GM19452 (cell line): Measurements from ENCODE around the gene CYYR1.

ENCODE experiments used
- ATAC-seq: cut with Tn5 transposase; IDR thresholded peaks from one replicate; pipeline ENCODE4 v1.9.1; 2021; ENCODE audit not compliant: unreplicated experiment

CYYR1 gene

GRCh38 chr21:26572702-26573381, at the start of gene CYYR1:
Gene CYYR1 (minus strand): TSS chr21:26573286. CDS start chr21:26572940, 346 bp downstream.
- ATAC-seq: no peak

DNA sequence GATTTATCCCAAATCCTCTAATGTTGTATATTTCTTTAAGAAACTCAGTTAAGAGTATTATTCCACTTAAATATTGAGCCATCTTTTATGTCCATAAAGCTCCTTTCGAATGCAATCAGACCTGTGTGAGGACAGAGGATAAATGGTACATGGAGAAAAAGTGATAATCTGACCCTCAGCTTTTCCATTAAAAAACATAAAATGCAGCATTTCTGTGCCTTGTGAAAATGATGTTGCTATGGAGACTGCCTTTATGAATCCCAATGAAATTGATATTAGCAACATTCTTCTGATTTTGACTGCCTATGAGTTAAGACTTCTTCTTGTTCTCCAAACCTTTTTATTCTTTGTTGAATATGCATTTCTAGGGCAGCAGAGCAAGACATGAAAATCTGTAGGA, 44.1 kb upstream of the CYYR1 start:
- ATAC-seq: no peak

GRCh38 chr21:26614251-26614650, 41.2 kb upstream of the CYYR1 start:
- no peak for ATAC-seq

DNA sequence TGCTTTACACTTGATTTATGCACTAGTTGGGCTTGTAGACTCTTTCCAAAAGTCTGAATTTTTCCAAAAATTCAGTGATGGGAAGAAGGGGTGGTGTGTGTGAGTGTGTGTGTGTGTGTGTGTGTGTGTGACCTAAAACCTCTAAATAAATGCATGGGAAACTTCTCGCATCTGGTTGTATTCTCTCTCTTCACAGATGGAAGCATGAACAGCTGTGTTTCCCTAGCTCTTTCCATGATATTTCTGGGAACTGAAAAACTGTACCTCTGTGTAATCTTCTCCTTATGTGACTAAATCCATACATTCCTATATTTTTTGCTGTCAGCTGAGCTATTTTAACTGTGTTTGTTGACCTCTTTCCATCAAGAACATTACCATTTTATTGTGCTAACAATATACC, 26.2 kb upstream of the CYYR1 start:
- ATAC-seq: no peak

GRCh38 chr21:26597981-26598380, 24.9 kb upstream of the CYYR1 start:
- ATAC-seq: no peak

DNA sequence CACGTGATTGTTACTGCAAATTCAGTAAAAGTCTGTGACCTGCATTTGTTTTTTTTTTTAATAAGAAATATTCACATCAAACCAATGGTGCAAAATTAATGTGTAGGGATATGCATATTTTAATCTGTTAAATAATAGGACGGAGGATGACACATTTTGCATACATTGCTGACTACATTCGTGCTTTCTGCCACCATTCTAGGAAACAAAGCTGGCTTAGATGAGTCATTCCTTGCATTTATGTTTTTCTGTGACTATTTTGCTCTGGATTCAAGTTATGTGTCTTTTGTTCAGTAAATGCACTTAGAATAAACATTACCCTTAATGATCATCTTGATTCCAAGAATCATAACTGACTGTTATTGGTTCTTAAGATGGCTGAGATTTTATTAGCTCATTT, 23.9 kb upstream of the CYYR1 start:
- ATAC-seq: no peak

DNA sequence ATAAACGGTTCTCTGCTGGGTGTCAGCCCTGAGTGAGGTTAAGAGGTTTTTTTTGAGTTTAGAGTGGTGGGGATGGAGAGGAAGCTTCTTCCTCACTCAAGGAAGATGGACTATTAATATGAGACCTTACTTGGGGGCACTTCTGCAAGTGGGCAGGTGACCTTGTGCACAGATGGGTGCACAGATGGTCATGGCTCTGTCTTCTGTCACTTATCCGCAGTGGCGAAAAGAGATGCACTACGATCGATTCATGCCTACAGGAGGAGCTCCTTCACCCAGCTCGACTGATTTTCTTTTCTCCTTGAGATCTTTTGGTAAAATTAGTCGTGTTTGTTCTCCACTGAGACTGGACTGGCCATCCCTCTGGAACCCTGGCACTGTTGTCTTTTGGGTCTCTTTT, 22.9 kb upstream of the CYYR1 start:
- ATAC-seq: no peak

- no peak for ATAC-seq
These were observed 20.7 kb upstream of the CYYR1 start for GRCh38 chr21:26593800-26594199.

DNA sequence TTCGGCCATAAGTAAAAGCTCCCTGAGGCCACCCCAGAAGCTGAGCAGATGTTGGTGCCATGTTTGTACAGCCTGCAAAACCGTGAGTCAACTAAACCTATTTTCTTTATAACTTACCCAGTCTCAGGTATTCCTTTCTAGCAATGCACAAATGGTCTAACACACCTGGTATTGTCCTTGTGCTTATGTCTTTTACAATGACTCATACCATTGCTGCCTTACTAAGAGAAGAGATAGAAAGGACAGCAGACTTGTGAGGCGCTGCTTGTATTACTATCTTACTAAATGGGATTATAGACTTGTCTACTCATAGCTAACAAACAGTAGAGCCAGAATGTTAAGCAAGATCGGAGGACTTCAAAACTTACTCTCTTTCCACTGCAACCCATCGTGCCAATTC, 18.5 kb upstream of the CYYR1 start:
- ATAC-seq: no peak

DNA sequence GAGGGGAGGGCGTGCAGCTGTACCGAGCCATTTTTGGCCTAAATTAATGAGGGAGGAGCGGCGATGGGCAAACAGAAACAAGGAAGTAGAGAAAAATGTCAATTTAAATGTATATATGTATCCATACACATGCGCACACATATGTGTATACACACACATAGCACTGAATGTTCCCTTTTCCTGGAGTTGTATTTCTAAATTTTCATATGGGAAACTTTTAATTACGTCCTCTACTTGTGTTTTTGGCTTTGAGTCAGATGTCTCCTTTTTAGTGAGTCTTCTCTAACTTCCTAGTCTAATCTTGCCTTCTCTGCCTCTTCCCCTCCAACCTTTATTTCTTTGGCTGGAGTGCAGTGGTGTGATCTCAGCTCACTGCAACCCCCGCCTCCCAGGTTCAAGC, 15.4 kb upstream of the CYYR1 start:
- ATAC-seq: no peak

GRCh38 chr21:26587736-26588201, 14.7 kb upstream of the CYYR1 start:
- ATAC-seq: no peak

DNA sequence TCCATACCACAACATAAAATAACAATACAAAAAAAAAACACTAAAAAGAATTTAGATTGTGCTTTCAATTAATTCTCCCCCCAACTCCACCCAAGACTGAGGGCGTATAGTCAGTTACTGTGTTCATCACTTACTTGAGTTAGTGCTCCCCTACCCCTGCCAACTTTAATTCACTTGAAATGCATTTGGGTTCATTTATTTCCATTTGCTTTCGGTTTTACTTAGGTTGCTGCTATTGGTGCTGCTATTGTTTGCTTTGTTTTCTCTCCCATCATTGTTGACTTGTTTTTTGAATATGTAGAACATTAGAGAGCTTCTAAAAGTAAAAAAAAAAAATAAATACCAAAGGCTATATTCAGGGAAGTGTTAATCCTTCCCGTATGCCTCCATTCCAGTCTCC, 10.7 kb upstream of the CYYR1 start:
- ATAC-seq: no peak

DNA sequence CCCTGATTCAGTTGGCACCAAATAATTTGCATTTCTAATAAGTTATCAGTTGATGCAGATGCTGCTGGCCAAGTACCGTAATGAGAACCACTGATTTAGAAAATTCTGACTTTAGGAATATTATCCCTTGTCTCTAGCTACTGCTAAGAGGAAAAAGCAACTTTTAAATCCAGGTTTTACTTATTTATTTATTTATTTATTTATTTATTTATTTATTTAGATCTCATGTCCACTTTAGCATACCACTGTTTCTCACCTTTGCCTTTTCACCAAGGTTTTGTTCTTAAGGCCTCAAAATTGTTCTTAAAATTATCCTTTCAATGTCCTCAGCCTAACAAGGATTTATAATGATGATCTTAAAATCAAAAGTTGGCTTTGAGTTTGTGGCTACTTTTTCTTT, 8.7 kb upstream of the CYYR1 start:
- no peak for ATAC-seq

DNA sequence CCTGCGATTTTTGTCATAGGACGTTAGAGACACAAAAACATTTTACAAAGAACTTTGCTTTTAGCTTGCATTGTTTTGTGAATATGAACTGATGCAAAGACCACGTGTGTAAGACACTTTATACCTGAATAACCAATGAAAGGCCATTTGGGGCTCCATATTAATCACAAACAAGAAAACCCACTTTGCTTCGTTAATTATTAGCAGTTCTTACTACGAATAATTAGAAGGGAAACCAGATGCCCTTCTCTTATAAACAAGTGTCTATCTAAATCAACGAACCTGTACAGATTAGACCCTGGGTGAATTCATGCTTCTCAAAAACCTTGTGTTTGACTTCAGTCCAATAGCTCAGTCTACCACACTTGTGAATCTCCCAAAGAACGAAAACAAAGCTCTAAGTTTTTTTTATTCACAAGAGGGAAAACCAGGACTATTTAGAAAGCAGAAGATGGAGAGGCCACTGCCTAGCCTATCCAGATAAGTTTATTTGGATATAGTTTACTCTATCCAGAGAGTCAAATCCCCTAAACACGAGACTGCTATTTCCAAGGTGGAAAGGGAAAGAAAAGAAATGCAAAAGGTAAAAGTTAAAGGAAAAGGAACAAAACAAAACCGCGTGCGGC, 897 bp downstream of the CYYR1 start:
- ATAC-seq: no peak

DNA sequence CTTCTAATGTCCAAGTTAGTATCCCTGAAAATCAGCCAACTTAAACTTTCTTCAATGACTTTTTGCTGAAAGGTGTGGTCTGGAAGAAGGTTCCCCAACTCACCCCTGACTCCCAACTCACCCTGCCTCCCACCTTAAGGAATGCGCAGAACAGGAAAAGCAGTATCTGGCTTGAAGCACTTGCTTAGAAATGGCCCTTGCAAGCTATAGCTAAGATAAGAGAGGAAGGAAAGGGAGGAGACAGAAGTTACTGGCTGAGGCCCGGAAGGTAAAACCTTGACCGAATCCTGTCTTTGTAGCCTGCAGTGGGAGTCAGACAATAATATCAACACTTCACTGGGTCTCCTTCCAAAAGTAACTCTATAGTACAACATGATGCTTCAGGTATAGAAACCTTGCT, 2.9 kb downstream of the CYYR1 start:
- ATAC-seq: no peak

DNA sequence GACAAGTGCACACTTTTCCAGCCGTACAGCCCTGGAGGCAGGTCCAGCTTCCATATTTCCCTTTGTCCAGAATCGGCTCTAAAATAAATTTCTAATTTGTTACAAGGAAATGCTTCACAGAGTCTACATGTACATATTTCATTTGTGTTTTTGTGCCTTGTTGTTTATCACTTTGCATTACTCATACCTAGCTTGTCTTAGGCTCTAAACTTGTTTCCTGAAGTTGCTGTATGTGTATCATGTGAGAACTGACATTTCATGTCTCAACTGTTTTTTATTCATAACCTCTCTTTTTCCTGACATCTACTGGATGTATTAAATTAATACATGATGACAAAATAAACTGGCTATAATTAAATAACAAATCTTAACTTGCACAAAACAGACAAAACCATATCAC, 7.5 kb downstream of the CYYR1 start:
- ATAC-seq: no peak

DNA sequence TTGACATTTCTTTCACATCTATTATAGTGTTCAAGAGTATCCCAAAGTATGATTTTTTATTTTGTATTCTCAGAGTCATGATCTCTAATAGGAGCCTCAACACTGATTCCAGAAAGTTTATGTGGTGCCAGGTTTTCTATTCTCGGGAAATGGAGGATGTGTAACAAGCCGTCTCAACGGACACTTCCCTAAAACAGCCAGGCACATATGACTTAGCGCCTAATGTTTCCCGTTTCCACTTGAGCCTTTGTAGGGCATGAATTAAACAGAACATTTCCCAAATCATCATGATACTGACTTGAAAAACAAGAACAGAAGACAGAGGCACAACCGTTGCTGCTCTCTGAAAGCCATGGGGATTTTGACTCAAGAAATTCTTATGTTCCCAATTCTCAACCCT, 8.0 kb downstream of the CYYR1 start:
- no peak for ATAC-seq

- ATAC-seq: no peak
These were observed 9.1 kb downstream of the CYYR1 start for GRCh38 chr21:26563856-26564503.

DNA sequence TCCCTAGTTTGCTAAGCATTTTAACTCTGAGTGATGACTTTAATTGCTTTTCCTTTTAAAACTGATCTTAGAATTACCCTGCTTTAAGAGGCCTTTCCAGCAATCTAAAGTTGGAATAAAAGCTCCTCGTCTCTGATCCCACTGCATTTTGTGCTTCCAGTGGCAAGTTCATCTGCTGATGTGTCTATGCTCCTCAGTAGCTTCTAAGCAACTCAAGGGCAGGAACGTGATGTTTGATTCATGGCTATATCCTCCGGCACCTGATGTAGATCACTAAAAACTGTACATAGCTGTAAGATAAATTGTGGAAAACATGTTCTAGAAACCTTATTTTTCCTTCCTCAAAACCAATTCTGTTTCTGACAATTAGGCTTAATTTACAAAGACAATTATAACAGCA, 12.5 kb downstream of the CYYR1 start:
- no peak for ATAC-seq

- no peak for ATAC-seq
These were observed 14.0 kb downstream of the CYYR1 start for GRCh38 chr21:26559099-26559498.

GRCh38 chr21:26557106-26557505, 16.0 kb downstream of the CYYR1 start:
- no peak for ATAC-seq

GRCh38 chr21:26555540-26556146, 17.4 kb downstream of the CYYR1 start:
- ATAC-seq: no peak
